ENCODE results near the gene CEP44. TPM values are rescaled to one million over a fixed set of nuclear protein-coding genes. Genes with fewer than 3 reads are reported as not detected.
"Not testable (repeated sequence)": the region's sequence is repeated elsewhere in the genome, so short reads cannot be mapped to it uniquely, and the experiment has no call there.

Gene CEP44
- total RNA-seq, 2 donors from 2014 or later: 11.3 to 13.1 TPM

DNA sequence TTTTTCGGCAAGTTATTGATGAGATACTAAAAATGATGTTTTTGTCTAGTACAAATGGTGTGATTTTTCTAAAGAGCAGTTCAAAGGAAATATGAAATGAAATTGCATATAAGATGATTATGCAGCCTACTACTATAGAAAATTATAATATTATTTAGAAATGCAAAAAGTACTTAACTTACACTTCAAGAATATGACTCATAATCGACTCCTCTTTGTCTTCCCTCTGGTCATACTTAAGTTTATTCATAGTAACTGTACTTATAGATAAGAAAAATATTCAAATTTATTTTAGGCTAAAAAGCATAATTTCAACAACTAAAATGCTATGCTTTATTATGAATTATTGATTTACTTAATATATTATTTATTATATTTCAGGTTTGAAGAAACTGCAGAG, 33.2 kb downstream of the CEP44 start:
- no peak for DNase-seq (ENCODE audit: low spot score)
- intact Hi-C loops (cut with DNase I): no loop called here

DNA sequence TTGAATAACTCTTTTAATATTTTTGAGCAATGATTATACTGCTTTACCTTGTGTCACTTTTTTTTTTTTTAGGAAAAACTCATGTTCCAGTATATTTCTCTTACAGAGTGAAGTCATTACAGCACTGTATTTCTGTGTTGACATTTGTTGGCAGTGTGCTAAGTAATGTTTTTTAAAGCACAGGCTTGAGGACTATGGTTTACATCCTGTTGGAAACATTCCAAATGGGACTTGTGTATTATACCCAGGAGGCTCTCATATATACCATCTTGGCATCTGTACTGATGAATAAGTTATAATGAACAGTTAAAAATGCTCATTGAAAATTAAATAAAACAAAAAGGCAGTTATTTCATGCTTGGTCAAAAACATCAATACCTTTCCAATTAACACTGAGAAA, 33.8 kb downstream of the CEP44 start:
- intact Hi-C loops (cut with DNase I): no loop called here
- DNase-seq (ENCODE audit: low spot score): no peak

DNA sequence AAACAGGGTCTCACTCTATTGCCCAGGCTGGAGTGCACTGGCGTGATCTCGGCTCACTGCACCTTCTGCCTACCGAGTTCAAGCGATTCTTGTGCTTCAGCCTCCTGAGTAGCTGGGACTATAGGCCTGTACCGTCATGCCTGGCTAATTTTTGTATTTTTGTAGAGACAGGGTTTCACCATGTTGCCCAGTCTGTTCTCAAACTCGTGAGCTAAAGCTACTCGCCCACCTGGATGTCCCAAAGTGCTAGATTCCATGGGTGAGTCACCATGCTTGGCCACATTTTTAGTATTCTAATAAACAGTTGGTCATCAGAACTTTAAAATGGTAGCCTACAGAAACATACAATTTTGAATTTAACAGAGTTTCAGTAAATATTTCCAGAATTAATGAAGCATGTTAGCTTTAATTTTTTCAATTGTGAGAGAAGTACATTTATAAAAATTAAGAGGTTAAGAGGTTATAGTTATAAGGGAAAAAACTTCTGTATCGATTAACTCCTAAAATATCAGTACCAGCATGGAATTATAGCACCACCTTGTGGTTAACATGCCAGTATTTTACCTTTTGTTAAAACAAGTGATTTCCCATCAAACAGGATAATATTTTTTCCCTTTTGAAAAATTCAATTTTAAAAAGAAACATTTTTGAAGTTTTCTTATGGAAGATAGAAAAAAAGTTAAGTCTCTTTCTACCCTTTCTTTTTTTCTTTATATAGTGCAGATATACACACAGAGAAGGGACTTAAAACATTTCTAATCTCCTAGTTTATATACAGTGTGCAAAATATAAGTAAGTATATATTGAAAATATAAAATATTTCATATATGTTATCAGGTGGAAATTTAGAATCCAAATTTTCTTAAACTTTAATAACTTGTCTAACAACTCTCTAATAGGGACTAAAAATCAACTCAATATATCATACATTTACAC, 35.4 kb downstream of the CEP44 start:
- DNase-seq (ENCODE audit: low spot score): no peak
- intact Hi-C loops (cut with DNase I): no loop called here

DNA sequence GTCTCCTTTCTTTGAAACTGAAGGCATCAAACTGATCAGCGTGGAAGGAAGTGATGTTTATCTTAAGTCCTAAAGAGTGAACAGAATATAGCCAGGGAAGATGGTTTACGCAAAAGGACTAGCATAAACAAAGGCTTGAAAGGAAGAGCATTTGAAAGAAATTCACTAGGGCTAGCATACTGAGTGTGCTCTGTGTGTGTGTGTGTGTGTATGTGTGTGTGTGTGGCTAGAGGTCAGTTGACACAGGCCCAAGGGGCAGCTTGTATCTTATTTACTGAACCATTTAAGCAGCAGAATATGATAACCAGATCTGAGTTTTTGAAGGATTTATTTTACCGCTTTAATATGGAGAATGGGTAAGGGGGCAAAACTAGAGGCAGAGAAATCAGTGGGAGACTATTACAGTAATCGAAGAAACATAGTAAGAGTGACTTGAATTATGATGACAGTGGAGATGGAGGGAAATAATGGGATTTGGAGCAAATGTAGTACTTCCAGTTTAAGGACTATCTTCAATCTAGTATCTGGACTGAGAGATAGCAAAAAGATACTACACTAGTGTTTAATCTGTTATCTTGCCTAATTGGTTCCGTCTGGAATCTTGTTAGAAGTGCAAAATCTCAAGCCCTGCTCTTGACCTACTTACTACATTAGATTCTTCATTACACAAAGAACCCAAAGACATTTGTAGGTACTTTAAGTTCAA, 36.9 kb downstream of the CEP44 start:
- no peak for DNase-seq (ENCODE audit: low spot score)
- intact Hi-C loops (cut with DNase I): no loop called here

DNA sequence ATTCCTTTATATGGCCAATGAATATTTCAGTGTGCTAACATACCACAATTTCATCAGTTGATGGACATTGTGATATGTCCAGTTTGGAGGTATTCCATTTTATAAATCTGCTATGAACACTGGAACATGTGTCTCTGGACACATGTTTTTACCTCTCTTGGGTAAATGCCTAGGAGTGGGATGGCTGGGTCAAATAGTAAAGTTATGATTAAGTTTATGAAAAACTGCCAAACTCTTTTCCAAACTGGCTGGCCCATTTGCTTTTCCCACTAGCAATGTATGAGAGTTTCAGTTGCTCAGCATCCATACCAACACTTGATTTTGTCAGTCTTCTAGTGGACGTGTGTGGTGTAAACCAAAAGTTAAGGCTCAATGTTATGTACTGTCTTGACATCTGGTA, 40.5 kb downstream of the CEP44 start:
- intact Hi-C loops (cut with DNase I): loop anchor here in 1 of 2 donors (2.0 kb wide), 1 partner anchor 33 kb away; no protein-coding TSS in a partner anchor

DNA sequence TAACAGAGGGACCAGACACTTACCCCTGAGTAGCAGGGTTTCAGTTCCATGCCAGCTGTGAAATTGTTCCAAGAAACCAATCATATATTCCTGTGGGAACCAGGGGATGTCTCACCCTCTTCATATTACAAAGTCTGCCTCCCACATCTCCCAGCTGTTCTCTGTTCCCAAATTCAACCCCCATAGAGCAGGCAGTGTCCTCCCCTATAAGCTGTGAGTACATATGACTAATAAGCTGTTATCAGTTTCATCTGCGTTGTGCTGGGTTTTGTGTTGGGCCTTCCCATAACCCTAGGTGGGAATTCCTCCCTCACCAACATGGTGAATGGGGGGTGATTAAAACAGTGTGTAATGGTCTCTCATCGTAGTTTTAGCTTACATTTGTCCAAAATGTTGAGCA, 41.0 kb downstream of the CEP44 start:
- DNase-seq (ENCODE audit: low spot score): no peak
- intact Hi-C loops (cut with DNase I): loop anchor here in 1 of 2 donors (2.0 kb wide), 1 partner anchor 34 kb away; no protein-coding TSS in a partner anchor

More for the DNA sequence above, 40.5 kb downstream of the CEP44 start:
- no peak for DNase-seq (ENCODE audit: low spot score)

DNA sequence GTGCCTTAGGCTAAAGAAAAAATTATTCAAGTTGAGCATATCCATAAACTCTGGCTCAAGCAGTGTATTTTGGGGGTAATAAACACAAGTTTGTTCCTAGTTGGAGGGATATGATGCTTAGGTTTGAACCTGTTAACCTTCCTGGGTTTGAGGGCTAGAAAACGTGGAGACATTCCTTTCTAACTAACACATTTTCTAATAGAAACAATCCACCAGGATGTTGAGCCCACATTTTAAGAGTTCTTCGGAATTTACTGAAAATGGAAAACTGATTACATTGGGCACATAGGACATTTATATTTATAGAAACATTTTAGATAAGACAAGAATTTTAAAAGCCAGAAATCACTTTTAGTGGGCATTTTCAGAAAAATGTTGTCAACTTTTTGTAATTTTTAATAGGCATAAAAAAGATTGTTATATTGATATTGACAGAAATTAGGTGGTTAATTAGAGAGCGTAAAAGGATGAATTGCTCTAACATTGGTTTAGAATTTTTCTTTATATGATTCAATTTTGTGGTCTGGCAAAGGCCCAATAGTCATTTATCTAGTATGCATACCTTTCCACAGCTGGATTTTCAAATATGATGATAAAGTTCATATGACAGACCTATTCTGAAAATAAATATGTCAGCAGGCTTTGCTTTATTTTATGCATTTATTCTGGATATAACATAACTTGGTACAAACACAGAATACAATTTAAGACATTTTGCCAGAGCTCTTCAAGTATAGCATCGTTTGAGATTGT, 49.2 kb downstream of the CEP44 start:
- intact Hi-C loops (cut with DNase I): no loop called here
- no peak for DNase-seq (ENCODE audit: low spot score)

DNA sequence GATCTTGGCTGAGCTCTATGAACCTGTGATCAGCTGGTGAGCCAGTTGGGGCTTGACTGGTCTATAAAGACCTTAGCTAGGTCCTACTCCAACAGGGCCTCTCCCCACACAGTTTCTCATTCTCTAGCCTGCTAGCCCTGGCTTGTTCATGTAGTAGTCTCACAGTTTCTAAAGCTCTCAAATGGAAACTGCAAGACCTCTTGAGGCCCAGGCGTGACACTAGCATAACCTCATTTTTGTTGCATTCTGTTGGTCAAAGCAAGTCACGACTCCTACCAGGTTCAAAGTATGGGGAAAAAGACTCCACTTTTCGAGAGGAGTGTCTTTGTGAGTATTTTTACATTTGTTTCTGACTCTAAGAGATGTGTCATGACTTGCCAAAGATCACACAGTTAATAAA, 50.9 kb downstream of the CEP44 start:
- intact Hi-C loops (cut with DNase I): no loop called here
- DNase-seq (ENCODE audit: low spot score): no peak

DNA sequence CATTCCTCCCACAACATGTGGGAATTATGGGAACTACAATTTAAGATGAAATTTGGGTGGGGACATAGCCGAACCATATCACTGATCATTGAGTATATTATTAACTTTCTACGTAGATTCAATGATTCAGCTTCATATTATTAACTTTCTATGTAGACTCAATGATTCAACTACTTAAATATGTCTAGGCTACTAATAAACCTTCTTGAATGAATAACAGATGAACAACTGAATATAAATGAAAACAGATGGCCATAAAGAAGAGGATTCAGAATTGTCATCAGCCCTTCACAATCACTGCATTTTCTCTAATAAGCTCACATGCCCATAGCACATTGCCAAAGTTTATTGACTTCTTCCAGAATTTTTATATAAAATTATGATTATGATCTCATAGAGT, 57.0 kb downstream of the CEP44 start:
- no peak for DNase-seq (ENCODE audit: low spot score)
- intact Hi-C loops (cut with DNase I): no loop called here

DNA sequence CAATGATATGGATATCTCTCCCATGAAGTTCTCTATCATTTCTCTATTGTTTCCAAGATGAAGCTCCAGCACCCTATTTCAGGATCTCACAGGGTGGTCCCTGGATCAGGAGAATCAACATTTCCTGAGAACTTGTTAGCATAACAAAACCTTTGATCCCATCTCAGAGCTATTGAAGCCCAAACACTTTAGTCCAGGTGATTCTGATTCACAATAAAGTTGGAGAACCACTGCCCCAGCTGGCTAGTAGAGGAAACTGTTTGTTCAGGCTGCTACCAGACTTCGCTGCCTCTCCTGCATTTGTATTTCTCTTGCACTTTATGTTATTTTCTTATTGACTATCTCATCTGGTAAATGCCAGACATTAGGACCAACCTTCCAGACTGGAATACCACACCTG, 65.4 kb downstream of the CEP44 start:
- intact Hi-C loops (cut with DNase I): no loop called here
- DNase-seq (ENCODE audit: low spot score): no peak

DNA sequence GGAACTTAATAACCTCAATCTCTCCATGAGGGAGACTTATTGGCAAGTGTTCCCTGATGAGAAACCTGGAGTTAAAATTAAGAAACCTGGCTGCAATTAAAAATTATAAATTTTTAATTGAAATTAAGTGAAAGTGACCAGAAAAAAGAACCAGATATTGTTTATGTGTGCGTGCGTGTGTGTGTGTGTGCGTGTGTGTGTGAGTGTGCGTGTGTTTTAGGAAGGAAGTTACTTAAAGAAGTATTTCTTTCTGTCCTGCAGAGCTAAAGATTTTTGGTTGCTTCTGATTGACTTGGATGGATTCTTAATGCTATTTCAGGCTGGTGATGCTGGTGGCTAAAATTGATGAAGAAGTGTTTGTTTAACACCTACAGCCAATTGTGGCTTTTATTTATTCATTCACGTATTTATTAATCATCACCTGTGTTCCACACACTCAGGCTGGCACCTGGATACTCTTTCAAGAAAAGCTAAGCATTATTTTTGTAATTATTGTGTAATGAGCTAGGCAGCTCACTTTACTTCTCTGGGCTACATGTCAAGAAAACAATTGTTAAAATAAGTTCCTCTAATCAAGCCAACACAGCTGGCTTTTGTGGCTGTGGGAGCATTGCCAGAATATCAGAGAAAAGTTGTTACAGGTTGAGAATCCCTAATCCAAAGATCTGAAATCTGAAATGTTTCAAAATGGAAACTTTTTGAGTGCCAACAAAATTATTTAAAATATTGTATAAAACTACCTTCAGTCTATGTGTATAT, 68.5 kb downstream of the CEP44 start:
- DNase-seq (ENCODE audit: low spot score): no peak
- intact Hi-C loops (cut with DNase I): no loop called here

DNA sequence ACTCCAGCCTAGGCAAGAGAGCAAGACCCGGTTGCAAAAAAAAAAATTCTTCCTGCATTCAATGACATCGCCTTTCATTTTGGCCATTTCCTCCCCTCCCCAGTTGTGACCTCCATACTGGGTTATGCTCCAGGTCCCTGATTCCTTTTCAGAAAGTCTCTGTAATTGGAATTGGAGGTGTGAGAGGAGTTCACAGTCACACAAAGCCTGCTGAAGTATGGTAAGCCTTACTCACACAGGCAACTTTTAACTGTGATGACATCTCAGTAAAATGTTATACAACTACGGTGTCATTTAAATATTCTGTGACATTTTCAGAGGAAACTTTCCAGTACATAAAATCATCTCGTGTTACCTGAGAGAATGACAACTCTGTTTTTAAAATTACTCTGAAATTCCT, 73.6 kb downstream of the CEP44 start:
- intact Hi-C loops (cut with DNase I): no loop called here
- DNase-seq (ENCODE audit: low spot score): no peak

DNA sequence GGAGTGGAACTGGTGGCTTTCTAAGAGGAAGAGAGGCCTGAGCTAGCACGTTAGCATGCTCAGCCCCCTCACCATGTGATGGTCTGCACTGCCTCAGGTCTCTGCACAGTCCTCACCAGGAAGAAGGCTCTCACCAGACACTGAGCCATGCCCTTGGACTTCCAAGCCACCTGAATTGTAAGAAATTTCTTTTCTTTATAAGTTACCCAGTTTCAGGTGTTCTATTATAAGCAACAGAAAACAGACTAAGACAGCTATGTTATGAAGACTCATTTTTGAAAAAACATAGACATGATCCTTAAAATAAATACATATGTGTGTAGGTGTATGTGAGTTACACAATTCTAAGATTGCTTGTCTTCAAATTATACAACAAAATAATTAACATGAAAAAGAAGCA, 74.7 kb downstream of the CEP44 start:
- no peak for DNase-seq (ENCODE audit: low spot score)

DNA sequence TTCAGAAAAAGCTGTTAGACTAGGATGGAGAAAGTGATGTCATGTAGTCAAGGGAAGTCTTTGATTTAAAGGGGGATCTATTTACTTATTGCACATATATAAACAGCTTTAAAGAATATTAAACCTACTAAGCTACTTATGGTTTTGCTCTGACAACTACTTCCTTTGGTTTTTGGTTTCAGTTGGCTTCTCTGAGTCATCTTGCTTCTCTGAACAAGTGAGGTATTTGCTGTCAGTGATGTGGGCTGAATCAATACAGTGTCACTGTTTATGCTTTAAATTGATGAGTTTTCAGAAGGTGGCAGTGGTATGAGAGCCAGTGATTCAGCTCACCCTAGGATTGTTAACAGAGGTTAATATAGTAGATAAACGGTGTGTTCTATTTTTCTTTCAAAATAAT, 75.1 kb downstream of the CEP44 start:
- no peak for DNase-seq (ENCODE audit: low spot score)
- intact Hi-C loops (cut with DNase I): no loop called here

More for the DNA sequence above, 74.7 kb downstream of the CEP44 start:
- intact Hi-C loops (cut with DNase I): no loop called here

DNA sequence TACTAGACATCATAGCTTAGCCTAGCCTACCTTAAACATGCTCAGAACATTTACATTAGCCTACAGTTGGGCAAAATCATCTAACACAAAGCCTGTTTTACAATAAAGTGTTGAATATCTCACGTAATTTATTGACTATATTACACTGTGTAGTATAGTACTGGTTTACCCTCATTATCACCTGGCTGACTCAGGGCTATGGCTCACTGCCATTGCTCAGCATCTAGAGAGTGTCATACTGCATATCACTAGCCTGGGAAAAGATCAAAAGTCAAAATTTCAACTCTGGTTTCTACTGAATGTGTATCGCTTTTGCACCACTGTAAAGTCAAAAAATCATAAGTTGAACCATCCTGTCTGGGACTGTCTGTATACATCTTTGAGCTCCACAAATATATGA, 78.6 kb downstream of the CEP44 start:
- DNase-seq (ENCODE audit: low spot score): no peak
- intact Hi-C loops (cut with DNase I): loop anchor here in 1 of 2 donors (5.0 kb wide), 1 partner anchor 275 kb away; no protein-coding TSS in a partner anchor

DNA sequence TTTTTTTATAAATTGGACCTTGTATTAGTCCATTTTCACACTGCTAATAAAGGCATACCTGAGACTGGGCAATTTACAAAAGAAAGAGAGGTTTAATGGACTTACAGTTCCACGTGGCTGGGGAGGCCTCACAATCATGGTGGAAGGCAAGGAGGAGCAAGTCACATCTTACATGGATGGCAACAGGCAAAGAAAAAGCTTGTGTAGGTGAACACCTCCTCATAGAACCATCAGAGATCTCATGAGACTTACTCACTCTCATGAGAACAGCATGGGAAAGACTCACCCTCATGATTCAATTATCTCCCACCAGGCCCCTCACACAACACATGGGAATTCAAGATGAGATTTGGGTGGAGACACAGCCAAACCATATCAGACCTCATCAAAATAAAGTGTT, 80.1 kb downstream of the CEP44 start:
- DNase-seq (ENCODE audit: low spot score): not testable (repeated sequence)
- intact Hi-C loops (cut with DNase I): loop anchor here in 1 of 2 donors (5.0 kb wide), 1 partner anchor 274 kb away; no protein-coding TSS in a partner anchor

DNA sequence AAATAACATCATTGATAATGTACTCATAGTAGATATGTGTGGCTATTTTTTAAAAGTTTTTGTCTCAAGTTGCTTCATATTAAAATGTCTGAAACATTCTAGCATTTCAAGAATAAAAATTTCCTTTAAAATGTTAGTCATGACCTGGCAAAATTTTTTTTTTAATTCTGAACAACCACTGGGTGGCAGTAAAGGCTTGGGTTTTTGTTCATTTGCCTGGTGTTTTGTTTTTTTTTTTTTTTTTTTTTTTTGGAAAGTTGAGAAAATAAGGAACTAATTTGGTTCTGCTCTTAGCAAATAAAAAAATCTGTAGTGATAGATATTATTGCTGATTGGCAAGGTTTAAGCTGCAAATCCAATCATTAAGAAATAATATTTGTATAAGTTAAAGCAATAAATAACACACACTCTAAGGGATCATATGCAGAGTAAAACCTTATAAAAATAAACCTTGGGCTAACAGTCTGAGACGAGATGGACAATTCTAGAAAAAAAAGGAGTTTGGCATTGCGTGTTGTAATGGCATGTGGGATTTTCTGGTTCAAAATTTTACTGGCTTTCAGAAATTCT, 81.4 kb downstream of the CEP44 start:
- DNase-seq (ENCODE audit: low spot score): no peak
- intact Hi-C loops (cut with DNase I): no loop called here

DNA sequence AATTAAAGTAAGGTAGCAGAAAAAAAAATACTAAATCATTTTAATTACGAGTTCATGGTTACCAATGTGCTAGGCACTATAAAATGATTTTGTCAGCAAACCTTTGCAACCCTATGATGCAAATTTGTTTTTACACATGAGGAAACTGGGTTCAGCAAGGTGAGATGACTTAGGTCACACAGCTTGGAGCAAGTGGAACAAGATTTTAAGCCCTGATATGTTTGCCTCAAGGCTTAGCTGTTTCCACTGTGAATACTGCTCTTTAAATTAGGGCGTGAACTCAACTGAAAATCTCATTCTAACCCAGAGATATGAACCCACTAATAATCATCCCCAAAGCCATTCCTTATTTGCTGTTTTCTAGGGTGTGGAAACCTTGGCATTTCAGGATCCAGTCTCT, 86.3 kb downstream of the CEP44 start:
- DNase-seq (ENCODE audit: low spot score): no peak
- intact Hi-C loops (cut with DNase I): loop anchor here in 1 of 2 donors (5.0 kb wide), 1 partner anchor 262 kb away; no protein-coding TSS in a partner anchor

Data from posterior vena cava (tissue), 2 donors.